Measurements from ENCODE around the gene CHRDL2.

DNA sequence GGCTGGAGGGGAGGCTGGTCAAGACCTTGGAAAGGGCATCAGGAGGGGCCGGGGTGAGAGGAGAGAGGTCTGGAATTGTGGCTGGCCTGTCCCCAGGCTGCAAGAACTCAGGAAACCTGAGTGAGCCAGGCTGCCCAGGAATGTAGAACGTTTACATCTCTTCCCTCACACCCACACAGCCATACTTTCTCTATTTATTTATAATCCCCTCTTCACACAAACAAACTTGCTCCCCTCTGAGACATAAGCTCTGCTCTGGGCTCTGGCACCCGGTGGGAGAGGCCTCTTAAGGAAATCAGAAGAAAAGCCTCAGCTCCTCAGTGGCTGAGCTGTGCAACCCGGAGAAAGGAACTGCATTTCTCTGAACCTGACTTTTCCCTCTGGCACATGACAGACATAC lies 5.5 kb downstream of the CHRDL2 start:
- TF ChIP-seq, protein P1, sequence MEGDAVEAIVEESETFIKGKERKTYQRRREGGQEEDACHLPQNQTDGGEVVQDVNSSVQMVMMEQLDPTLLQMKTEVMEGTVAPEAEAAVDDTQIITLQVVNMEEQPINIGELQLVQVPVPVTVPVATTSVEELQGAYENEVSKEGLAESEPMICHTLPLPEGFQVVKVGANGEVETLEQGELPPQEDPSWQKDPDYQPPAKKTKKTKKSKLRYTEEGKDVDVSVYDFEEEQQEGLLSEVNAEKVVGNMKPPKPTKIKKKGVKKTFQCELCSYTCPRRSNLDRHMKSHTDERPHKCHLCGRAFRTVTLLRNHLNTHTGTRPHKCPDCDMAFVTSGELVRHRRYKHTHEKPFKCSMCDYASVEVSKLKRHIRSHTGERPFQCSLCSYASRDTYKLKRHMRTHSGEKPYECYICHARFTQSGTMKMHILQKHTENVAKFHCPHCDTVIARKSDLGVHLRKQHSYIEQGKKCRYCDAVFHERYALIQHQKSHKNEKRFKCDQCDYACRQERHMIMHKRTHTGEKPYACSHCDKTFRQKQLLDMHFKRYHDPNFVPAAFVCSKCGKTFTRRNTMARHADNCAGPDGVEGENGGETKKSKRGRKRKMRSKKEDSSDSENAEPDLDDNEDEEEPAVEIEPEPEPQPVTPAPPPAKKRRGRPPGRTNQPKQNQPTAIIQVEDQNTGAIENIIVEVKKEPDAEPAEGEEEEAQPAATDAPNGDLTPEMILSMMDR (conservative IDR thresholded peaks at IDR 0.05; ENCODE audit: low read length) = no peak
- TF ChIP-seq EZH2phosphoT487 (IDR thresholded peaks at IDR 0.05; ENCODE audit: borderline replicate concordance, low read depth, low read length) = no peak
